ENCODE measurements around the gene TPST1. TPM values are rescaled to one million over a fixed set of nuclear protein-coding genes. Genes with fewer than 3 reads are reported as not detected.

The TPST1 gene
- total RNA-seq, 1 donor from 2014 or later: 4.8 TPM

GRCh38 chr7:66272321-66272720 is 67.2 kb downstream of the TPST1 start:
- intact Hi-C loops (cut with DNase I): no loop called here
- no peak for DNase-seq (ENCODE audit: low spot score)

- intact Hi-C loops (cut with DNase I): no loop called here
- DNase-seq (ENCODE audit: low spot score): no peak
These were observed 71.2 kb downstream of the TPST1 start for GRCh38 chr7:66276363-66276762.

- intact Hi-C loops (cut with DNase I): no loop called here
- no peak for DNase-seq (ENCODE audit: low spot score)
These were observed 72.4 kb downstream of the TPST1 start for GRCh38 chr7:66277492-66277891.

GRCh38 chr7:66279912-66280311 is 74.8 kb downstream of the TPST1 start:
- no peak for DNase-seq (ENCODE audit: low spot score)
- intact Hi-C loops (cut with DNase I): no loop called here

- intact Hi-C loops (cut with DNase I): no loop called here
- DNase-seq (ENCODE audit: low spot score): peak; percentile 78
These were observed 76.8 kb downstream of the TPST1 start for GRCh38 chr7:66281678-66282590.

- DNase-seq (ENCODE audit: low spot score): no peak
These were observed 77.4 kb downstream of the TPST1 start for GRCh38 chr7:66282591-66282935.

GRCh38 chr7:66283003-66283920 is 78.1 kb downstream of the TPST1 start:
- intact Hi-C loops (cut with DNase I): no loop called here
- no peak for DNase-seq (ENCODE audit: low spot score)

More at GRCh38 chr7:66282591-66282935, 77.4 kb downstream of the TPST1 start:
- intact Hi-C loops (cut with DNase I): no loop called here

GRCh38 chr7:66296001-66296521 is 90.9 kb downstream of the TPST1 start:
- no peak for DNase-seq (ENCODE audit: low spot score)
- intact Hi-C loops (cut with DNase I): no loop called here

- DNase-seq (ENCODE audit: low spot score): no peak
- intact Hi-C loops (cut with DNase I): no loop called here
These were observed 91.4 kb downstream of the TPST1 start for GRCh38 chr7:66296557-66296956.

GRCh38 chr7:66297579-66297978 is 92.4 kb downstream of the TPST1 start:
- intact Hi-C loops (cut with DNase I): no loop called here
- DNase-seq (ENCODE audit: low spot score): no peak

GRCh38 chr7:66301249-66301648 is 96.1 kb downstream of the TPST1 start:
- DNase-seq (ENCODE audit: low spot score): no peak
- intact Hi-C loops (cut with DNase I): loop anchor here (10.0 kb wide), 1 partner anchor 64 kb away; no protein-coding TSS in a partner anchor

GRCh38 chr7:66301737-66302136 is 96.6 kb downstream of the TPST1 start:
- no peak for DNase-seq (ENCODE audit: low spot score)
- intact Hi-C loops (cut with DNase I): loop anchor here (10.0 kb wide), 1 partner anchor 63 kb away; no protein-coding TSS in a partner anchor

GRCh38 chr7:66303454-66304155 is 98.5 kb downstream of the TPST1 start:
- intact Hi-C loops (cut with DNase I): loop anchor here (10.0 kb wide), 1 partner anchor 61 kb away; no protein-coding TSS in a partner anchor
- DNase-seq (ENCODE audit: low spot score): no peak

GRCh38 chr7:66304536-66304935 is 99.4 kb downstream of the TPST1 start:
- intact Hi-C loops (cut with DNase I): loop anchor here (10.0 kb wide), 1 partner anchor 60 kb away; no protein-coding TSS in a partner anchor
- DNase-seq (ENCODE audit: low spot score): no peak

GRCh38 chr7:66306243-66306642 is 101.1 kb downstream of the TPST1 start:
- DNase-seq (ENCODE audit: low spot score): no peak
- intact Hi-C loops (cut with DNase I): loop anchor here (10.0 kb wide), 1 partner anchor 59 kb away; no protein-coding TSS in a partner anchor

- intact Hi-C loops (cut with DNase I): loop anchor here (10.0 kb wide), 1 partner anchor 57 kb away; no protein-coding TSS in a partner anchor
- no peak for DNase-seq (ENCODE audit: low spot score)
These were observed 102.6 kb downstream of the TPST1 start for GRCh38 chr7:66307591-66308215.

GRCh38 chr7:66308411-66308810 is 103.3 kb downstream of the TPST1 start:
- DNase-seq (ENCODE audit: low spot score): no peak
- intact Hi-C loops (cut with DNase I): loop anchor here (10.0 kb wide), 1 partner anchor 56 kb away; no protein-coding TSS in a partner anchor

GRCh38 chr7:66310620-66311019 is 105.5 kb downstream of the TPST1 start:
- intact Hi-C loops (cut with DNase I): no loop called here

More at GRCh38 chr7:66310620-66311019, 105.5 kb downstream of the TPST1 start:
- no peak for DNase-seq (ENCODE audit: low spot score)
